PC-3 (cell line): ENCODE measurements around the gene PTGIR. TPM values are rescaled to one million over a fixed set of nuclear protein-coding genes. Genes with fewer than 3 reads are reported as not detected.

Experiments
- ATAC-seq: fragments of 200-7000 bp; cut with Tn5 transposase; 2 replicates; pipeline ENCODE4 v1.9.1; 2020; ENCODE audit warnings: mild to moderate bottlenecking, moderate library complexity
- BruUV-seq: library from RNA; stranded (reverse); fragments of 400-500 nt; replicated peaks from 2 replicates; lab custom pipeline; 2021; lab: Mats Ljungman, UMichigan
- CTCF ChIA-PET: fragments of 300-600 bp; sonication (Branson Sonifier 250); formaldehyde crosslinking; loops from one replicate; lab custom pipeline; 2022; ENCODE audit warnings: antibody characterized with exemption; lab: Charles Lee
- POLR2A ChIA-PET: fragments of 300-600 bp; sonication (Branson Sonifier 250); formaldehyde crosslinking; loops from one replicate; lab custom pipeline; 2022; ENCODE audit warnings: antibody characterized with exemption; ENCODE audit not compliant: unreplicated experiment; lab: Charles Lee
- DNase-seq: peaks from one replicate; pipeline ENCODE4 v3.0.0-alpha.2; 2015
- H2AFZ ChIP-seq: fragments of 300-600 bp; sonication (generic); 2 replicates; pipeline ENCODE4 v1.6.0; 2016; ENCODE audit warnings: antibody characterized with exemption, low read length
- H3F3A ChIP-seq: fragments of 300-600 bp; sonication (generic); one replicate; pipeline ENCODE4 v1.6.0; 2017; ENCODE audit warnings: antibody characterized with exemption, low read length, control low read depth, mild to moderate bottlenecking; ENCODE audit not compliant: unreplicated experiment
- H3K27ac ChIP-seq: fragments of 300-600 bp; sonication (generic); 2 replicates; pipeline ENCODE4 v1.5.1; 2016; ENCODE audit warnings: mild to moderate bottlenecking, low read length
- H3K27me3 ChIP-seq: fragments of 300-600 bp; sonication (generic); 2 replicates; pipeline ENCODE4 v1.6.1; 2016; ENCODE audit warnings: low read length, mixed read lengths
- H3K36me3 ChIP-seq: fragments of 300-600 bp; sonication (generic); 2 replicates; pipeline ENCODE4 v1.6.1; 2016; ENCODE audit warnings: low read depth, mixed run types, low read length, mixed read lengths
- H3K4me1 ChIP-seq: fragments of 300-600 bp; sonication (generic); 2 replicates; pipeline ENCODE4 v1.5.1; 2016; ENCODE audit warnings: low read length; ENCODE audit not compliant: insufficient read depth
- H3K4me2 ChIP-seq: fragments of 300-600 bp; sonication (generic); 2 replicates; pipeline ENCODE4 v1.6.0; 2016; ENCODE audit warnings: low read length
- H3K4me3 ChIP-seq: fragments of 300-600 bp; sonication (generic); 2 replicates; pipeline ENCODE4 v1.5.1; 2016; ENCODE audit warnings: mild to moderate bottlenecking, low read length, mixed read lengths
- H3K79me2 ChIP-seq: fragments of 300-600 bp; sonication (generic); 2 replicates; pipeline ENCODE4 v1.6.1; 2017; ENCODE audit warnings: low read length, mixed read lengths
- H3K9ac ChIP-seq: fragments of 300-600 bp; sonication (generic); 2 replicates; pipeline ENCODE4 v1.6.0; 2016; ENCODE audit warnings: mild to moderate bottlenecking, low read length
- H3K9me2 ChIP-seq: fragments of 300-600 bp; sonication (generic); replicated peaks from 2 replicates; pipeline ENCODE4 v1.6.1; 2016; ENCODE audit warnings: mixed run types, low read length, mixed read lengths
- H3K9me3 ChIP-seq: fragments of 300-600 bp; sonication (generic); 2 replicates; pipeline ENCODE4 v1.6.1; 2016; ENCODE audit warnings: low read length, mixed read lengths
- H4K20me1 ChIP-seq: fragments of 300-600 bp; sonication (generic); 2 replicates; pipeline ENCODE4 v1.6.1; 2016; ENCODE audit warnings: low read length, mixed read lengths
- EZH2 ChIP-seq: fragments of 300-600 bp; sonication (generic); IDR thresholded peaks from one replicate; pipeline ENCODE4 v1.6.1; 2017; ENCODE audit warnings: antibody characterized with exemption, mild to moderate bottlenecking, low read length; ENCODE audit not compliant: unreplicated experiment
- EZH2phosphoT487 ChIP-seq: fragments of 300-600 bp; sonication (generic); IDR thresholded peaks from 2 replicates; pipeline ENCODE4 v1.6.1; 2018; ENCODE audit warnings: mild to moderate bottlenecking, antibody characterized with exemption, low read length, borderline replicate concordance
- intact Hi-C: fragments of 100-400 bp; cut with micrococcal nuclease; formaldehyde crosslinking; loops from 2 replicates; pipeline ENCODE4 v1.9.0; 2023
- total RNA-seq: library from RNA; depleted of rRNA; stranded (reverse); fragments of >200 nt; gene quantifications from 2 replicates; pipeline ENCODE4 v1.2.3, GENCODE V29; 2014
- TF ChIP-seq, protein P1 (sequence below): fragments of 300-600 bp; sonication (generic); conservative IDR thresholded peaks from 2 replicates; pipeline ENCODE4 v1.5.1; 2017; ENCODE audit warnings: antibody characterized with exemption, low read depth, mild to moderate bottlenecking, low read length

The PTGIR gene
- total RNA-seq, 1 experiment from 2014 or later: not detected

DNA sequence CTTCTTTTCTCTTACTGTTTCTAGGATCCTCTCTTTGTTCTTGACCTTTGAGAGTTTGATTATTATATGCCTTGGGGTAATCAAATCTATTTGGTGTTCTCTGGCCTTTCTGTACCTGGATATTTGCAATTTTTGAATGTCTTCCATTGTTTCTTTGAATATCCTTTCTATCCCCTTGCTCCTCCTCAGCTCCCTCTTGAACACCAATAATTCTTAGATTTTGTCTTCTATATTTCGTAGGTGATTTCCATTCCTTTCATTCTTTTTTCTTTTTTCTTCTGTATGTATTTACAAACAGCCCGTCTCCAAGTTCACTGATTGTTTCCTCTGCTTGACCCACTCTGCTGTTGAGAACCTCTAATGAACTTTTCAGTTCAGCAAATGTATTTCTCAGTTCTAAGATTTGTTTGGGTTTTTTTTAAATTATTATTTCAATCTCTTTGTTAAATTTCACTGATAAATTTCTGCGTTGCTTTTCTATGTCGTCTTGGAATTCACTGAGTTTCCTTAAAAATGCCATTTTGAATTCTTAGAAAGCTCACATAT, 26.4 kb downstream of the PTGIR start:
- Histone ChIP-seq H3K79me2 (peaks cover 23% of the 10 kb centered on the region), H3K4me2 (no peak overlapping the region), H3K27me3 (no peaks in the 10 kb centered on the region), H2AFZ (no peak overlapping the region), H3K4me1 (peaks cover 9% of the 10 kb centered on the region), H3K9ac (no peak overlapping the region), H3K27ac (no peak overlapping the region), H3K4me3 (no peak overlapping the region), H3K9me2 (no peaks in the 10 kb centered on the region), H3K36me3 (no peaks in the 10 kb centered on the region), H3F3A (no peaks in the 10 kb centered on the region), H4K20me1 (peaks cover 8% of the 10 kb centered on the region), H3K9me3 (no peaks in the 10 kb centered on the region)
- intact Hi-C loops: no loop called here
- no TSS peak for BruUV-seq
- TF ChIP-seq, protein P1, sequence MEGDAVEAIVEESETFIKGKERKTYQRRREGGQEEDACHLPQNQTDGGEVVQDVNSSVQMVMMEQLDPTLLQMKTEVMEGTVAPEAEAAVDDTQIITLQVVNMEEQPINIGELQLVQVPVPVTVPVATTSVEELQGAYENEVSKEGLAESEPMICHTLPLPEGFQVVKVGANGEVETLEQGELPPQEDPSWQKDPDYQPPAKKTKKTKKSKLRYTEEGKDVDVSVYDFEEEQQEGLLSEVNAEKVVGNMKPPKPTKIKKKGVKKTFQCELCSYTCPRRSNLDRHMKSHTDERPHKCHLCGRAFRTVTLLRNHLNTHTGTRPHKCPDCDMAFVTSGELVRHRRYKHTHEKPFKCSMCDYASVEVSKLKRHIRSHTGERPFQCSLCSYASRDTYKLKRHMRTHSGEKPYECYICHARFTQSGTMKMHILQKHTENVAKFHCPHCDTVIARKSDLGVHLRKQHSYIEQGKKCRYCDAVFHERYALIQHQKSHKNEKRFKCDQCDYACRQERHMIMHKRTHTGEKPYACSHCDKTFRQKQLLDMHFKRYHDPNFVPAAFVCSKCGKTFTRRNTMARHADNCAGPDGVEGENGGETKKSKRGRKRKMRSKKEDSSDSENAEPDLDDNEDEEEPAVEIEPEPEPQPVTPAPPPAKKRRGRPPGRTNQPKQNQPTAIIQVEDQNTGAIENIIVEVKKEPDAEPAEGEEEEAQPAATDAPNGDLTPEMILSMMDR: no peak
- ChIA-PET CTCF (no interaction called here), POLR2A (interaction anchor here (0.6 kb wide), 1 partner anchor 63 kb away, joined by 5 read pairs; no protein-coding TSS in a partner anchor)
- no peak for ATAC-seq
- no peak for DNase-seq

DNA sequence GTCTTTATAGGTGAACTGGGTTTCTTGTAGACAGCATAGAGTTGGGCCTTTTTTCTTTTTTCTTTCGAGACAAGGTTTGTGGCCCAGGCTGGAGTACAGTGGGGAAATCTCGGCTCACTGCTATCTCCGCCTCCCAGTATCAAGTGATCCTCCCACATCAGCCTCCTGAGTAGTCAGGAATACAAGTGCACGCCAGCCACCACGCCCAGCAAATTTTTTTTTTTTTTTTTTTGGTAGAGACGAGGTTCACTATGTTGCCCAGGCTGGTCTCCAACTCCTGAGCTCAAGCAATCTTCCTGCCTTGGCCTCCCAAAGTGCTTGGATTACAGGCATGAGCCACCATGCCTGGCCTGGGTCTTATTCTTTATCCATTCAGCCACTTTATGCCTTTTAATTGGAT, 28.9 kb downstream of the PTGIR start:
- Histone ChIP-seq H3K79me2 (no peaks in the 10 kb centered on the region), H3K4me3 (no peak overlapping the region), H3K4me2 (no peak overlapping the region), H3F3A (no peaks in the 10 kb centered on the region), H3K9me2 (no peaks in the 10 kb centered on the region), H3K27me3 (no peaks in the 10 kb centered on the region), H2AFZ (no peak overlapping the region), H4K20me1 (no peaks in the 10 kb centered on the region), H3K36me3 (no peaks in the 10 kb centered on the region), H3K4me1 (no peaks in the 10 kb centered on the region), H3K27ac (no peak overlapping the region), H3K9ac (no peak overlapping the region), H3K9me3 (no peaks in the 10 kb centered on the region)
- intact Hi-C loops: no loop called here
- ChIA-PET CTCF (no interaction called here), POLR2A (no interaction called here)
- TF ChIP-seq EZH2 (no peak), EZH2phosphoT487 (no peak)
- TF ChIP-seq, protein P1: no peak
- ATAC-seq (no peak), DNase-seq (no peak)
- no TSS peak for BruUV-seq

DNA sequence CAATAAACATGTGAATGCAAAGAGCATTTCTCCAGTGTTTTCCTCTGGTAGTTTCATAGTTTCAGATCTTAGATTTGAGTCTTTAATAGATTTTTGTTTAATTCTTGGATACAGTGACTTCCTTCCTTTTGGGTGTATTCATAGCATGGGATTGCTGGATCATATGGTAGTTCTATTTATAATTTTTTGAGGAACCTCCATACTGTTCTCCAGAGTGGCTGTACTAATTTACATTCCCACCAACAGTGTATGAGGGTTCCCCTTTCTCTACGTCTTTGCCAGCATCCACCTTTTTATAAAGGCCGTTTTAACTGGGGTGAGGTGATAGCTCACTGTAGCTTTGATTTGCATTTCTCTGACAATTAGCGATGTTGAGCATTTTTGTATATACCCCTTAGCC, 33.0 kb downstream of the PTGIR start:
- no peaks in the 10 kb centered on the region for H3K36me3 ChIP-seq
- ChIA-PET POLR2A (no interaction called here), CTCF (no interaction called here)
- BruUV-seq: no TSS peak
- H3K79me2 ChIP-seq: no peaks in the 10 kb centered on the region
- H3K9ac ChIP-seq: no peak overlapping the region
- ATAC-seq (no peak), DNase-seq (no peak)
- no peaks in the 10 kb centered on the region for H3K9me3 ChIP-seq
- TF ChIP-seq, protein P1: no peak
- no peak for TF ChIP-seq EZH2phosphoT487
- TF ChIP-seq EZH2: no peak
- H2AFZ ChIP-seq: no peak overlapping the region
- no peaks in the 10 kb centered on the region for H4K20me1 ChIP-seq
- intact Hi-C loops: no loop called here
- no peaks in the 10 kb centered on the region for H3F3A ChIP-seq
- no peaks in the 10 kb centered on the region for H3K4me1 ChIP-seq
- no peak overlapping the region for H3K27ac ChIP-seq
- no peak overlapping the region for H3K4me3 ChIP-seq
- H3K27me3 ChIP-seq: no peaks in the 10 kb centered on the region
- no peak overlapping the region for H3K4me2 ChIP-seq
- no peaks in the 10 kb centered on the region for H3K9me2 ChIP-seq
